Measurements from ENCODE around the gene KIR2DL3.
"Not testable (repeated sequence)": the region's sequence is repeated elsewhere in the genome, so short reads cannot be mapped to it uniquely, and the experiment has no call there.

The KIR2DL3 gene

DNA sequence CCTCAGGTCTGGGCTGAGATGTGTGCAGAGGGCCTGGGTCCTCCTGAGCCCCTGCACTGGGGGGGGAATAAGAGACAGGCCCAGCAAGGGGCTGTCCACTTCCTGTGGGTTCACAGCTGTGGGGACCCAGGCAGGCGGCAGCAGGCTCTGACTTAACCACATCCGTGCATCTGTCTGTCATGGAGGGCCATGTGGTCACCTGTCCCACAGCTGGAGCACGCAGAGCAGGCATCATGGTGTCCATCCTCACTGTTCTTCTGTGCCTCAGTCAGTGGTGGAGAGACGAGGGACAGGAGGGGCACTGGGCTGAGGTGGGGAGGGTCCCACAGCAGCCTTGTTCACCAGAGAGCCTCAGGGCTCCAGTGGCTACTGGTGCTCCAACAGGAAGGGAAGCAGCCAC is 30.4 kb upstream of the KIR2DL3 start:
- H3K9me3 ChIP-seq (ENCODE audit: insufficient read depth, low read length), result peaks cover 27% of the 10 kb centered on the region; the same call in 1 of the 2 replicates
- TF ChIP-seq SUZ12 (IDR thresholded peaks at IDR 0.05; ENCODE audit: extremely low read depth, insufficient read depth, insufficient read length) (no peak), YY1 (IDR thresholded peaks at IDR 0.05; ENCODE audit: insufficient read depth, insufficient read length) (no peak), ZNF274 (IDR thresholded peaks at IDR 0.05; ENCODE audit: low read depth, low read length) (no peak)
- no peaks in the 10 kb centered on the region for H3K4me1 ChIP-seq (ENCODE audit: insufficient read depth, insufficient read length)
- H3K36me3 ChIP-seq (ENCODE audit: insufficient read depth, insufficient read length, low read length), result no peaks in the 10 kb centered on the region
- H3K4me3 ChIP-seq (ENCODE audit: insufficient read length, low read depth), result no peak overlapping the region
- DNase-seq (ENCODE audit: low read depth, low spot score), result no peak
- H3K9ac ChIP-seq (ENCODE audit: insufficient read length, low read depth), result no peak overlapping the region
- H3K27me3 ChIP-seq (ENCODE audit: insufficient read depth, insufficient read length), result peaks cover 6% of the 10 kb centered on the region

DNA sequence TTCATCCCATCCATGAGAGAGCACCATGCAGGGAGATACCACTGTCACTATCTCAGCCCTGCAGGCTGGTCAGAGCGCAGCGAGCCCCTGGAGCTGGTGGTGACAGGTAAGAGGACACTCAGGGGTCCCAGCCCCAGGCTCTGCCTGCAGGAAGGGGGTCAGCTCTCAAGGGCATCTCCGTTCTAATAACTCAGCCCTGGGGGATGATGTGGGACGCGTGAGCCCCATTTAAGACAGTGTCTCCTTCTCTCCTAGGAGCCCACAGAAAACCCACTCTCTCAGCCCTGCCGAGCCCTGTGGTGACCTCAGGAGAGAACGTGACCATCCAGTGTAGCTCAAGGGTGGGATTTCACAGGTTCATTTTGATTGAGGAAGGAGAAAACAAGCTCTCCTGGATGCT is 29.5 kb upstream of the KIR2DL3 start:
- DNase-seq (ENCODE audit: low read depth, low spot score), result no peak
- Histone ChIP-seq H3K9me3 (ENCODE audit: insufficient read depth, low read length) (peaks cover 19% of the 10 kb centered on the region; the same call in 1 of the 2 replicates), H3K36me3 (ENCODE audit: insufficient read depth, insufficient read length, low read length) (no peaks in the 10 kb centered on the region), H3K4me1 (ENCODE audit: insufficient read depth, insufficient read length) (no peaks in the 10 kb centered on the region), H3K9ac (ENCODE audit: insufficient read length, low read depth) (no peak overlapping the region), H3K27me3 (ENCODE audit: insufficient read depth, insufficient read length) (peaks cover 4% of the 10 kb centered on the region), H3K4me3 (ENCODE audit: insufficient read length, low read depth) (no peak overlapping the region)
- no peak for TF ChIP-seq YY1 (IDR thresholded peaks at IDR 0.05; ENCODE audit: insufficient read depth, insufficient read length)

DNA sequence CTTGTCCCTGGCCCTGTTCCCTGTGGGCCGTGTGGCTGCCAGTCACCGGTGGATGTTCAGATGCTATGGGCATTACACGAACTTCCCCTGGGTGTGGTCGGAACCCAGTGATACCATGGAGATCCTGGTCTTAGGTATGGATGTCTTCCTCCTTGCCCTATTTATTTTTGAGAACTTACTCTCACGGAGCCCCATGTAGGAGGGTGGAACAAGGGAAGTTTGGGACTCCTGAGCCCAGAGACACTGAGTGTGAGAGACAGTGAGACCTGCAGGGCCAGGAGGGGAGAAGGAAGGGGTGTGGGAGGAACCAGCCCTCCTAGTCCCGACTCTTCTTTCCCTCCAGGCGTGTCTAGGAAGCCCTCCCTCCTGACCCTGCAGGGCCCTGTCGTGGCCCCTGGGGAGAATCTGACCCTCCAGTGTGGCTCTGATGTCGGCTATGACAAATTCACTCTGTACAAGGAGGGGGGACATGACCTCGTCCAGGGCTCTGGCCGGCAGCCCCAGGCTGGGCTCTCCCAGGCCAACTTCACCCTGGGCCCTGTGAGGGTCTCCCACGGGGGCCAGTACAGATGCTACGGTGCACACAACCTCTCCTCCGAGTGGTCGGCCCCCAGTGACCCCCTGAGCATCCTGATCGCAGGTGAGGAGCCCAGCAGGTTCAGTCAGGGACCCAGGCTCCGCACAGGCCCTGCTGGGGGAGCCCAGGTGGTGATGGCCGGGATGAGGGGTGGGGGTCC is 28.9 kb upstream of the KIR2DL3 start:
- no peak overlapping the region for H3K4me3 ChIP-seq (ENCODE audit: insufficient read length, low read depth)
- H3K36me3 ChIP-seq (ENCODE audit: insufficient read depth, insufficient read length, low read length), result no peaks in the 10 kb centered on the region
- peaks cover 4% of the 10 kb centered on the region for H3K27me3 ChIP-seq (ENCODE audit: insufficient read depth, insufficient read length)
- H3K9me3 ChIP-seq (ENCODE audit: insufficient read depth, low read length), result peaks cover 13% of the 10 kb centered on the region; the same call in 1 of the 2 replicates
- no peak for TF ChIP-seq ZNF274 (IDR thresholded peaks at IDR 0.05; ENCODE audit: low read depth, low read length)
- TF ChIP-seq YY1 (IDR thresholded peaks at IDR 0.05; ENCODE audit: insufficient read depth, insufficient read length), result no peak
- TF ChIP-seq SUZ12 (IDR thresholded peaks at IDR 0.05; ENCODE audit: extremely low read depth, insufficient read depth, insufficient read length), result no peak
- no peaks in the 10 kb centered on the region for H3K4me1 ChIP-seq (ENCODE audit: insufficient read depth, insufficient read length)
- no peak overlapping the region for H3K9ac ChIP-seq (ENCODE audit: insufficient read length, low read depth)
- DNase-seq (ENCODE audit: low read depth, low spot score), result no peak

DNA sequence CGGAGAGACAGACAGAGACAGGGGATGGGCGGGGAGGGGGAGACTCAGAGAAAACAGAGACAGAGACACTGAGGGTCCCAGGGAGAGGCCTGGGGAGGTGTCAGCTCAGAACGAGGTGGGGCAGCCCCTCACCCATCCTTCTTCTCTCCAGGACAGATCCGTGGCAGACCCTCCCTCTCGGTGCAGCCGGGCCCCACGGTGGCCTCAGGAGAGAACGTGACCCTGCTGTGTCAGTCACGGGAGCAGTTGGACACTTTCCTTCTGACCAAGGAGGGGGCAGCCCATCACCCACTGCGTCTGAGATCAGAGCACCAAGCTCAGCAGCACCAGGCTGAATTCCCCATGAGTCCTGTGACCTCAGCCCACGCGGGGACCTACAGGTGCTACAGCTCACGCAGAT is 28.4 kb upstream of the KIR2DL3 start:
- not testable (repeated sequence) for H3K27me3 ChIP-seq (ENCODE audit: insufficient read depth, insufficient read length); H3K4me3 ChIP-seq (ENCODE audit: insufficient read length, low read depth); H3K4me1 ChIP-seq (ENCODE audit: insufficient read depth, insufficient read length); H3K9ac ChIP-seq (ENCODE audit: insufficient read length, low read depth); H3K36me3 ChIP-seq (ENCODE audit: insufficient read depth, insufficient read length, low read length); DNase-seq (ENCODE audit: low read depth, low spot score); H3K9me3 ChIP-seq (ENCODE audit: insufficient read depth, low read length)

DNA sequence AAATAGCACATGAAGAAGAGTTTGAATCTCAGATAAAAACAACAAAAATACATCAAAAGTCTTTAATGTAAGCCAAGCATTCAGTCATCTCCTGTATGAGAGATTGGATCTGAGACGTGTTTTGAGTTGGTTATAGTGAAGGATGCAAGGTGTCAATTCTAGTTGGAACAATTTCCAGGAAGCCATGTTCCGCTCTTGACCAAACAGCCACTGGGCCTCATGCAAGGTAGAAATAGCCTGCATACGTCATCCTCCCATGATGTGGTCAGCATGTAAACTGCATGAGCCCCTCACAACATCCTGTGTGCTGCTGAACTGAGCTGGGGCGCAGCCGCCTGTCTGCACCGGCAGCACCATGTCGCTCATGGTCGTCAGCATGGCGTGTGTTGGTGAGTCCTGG is 14.2 kb upstream of the KIR2DL3 start, which contains the start of gene KIR3DL3:
Gene KIR3DL3 (plus strand): TSS at position 301 of the 400 bp plus-strand sequence. CDS start 55 bp downstream, at position 356.
- no peak for DNase-seq (ENCODE audit: low read depth, low spot score)
- Histone ChIP-seq H3K27me3 (ENCODE audit: insufficient read depth, insufficient read length) (peaks cover 27% of the 10 kb centered on the region), H3K9me3 (ENCODE audit: insufficient read depth, low read length) (peaks cover 6% of the 10 kb centered on the region; the same call in 1 of the 2 replicates), H3K4me1 (ENCODE audit: insufficient read depth, insufficient read length) (no peaks in the 10 kb centered on the region), H3K9ac (ENCODE audit: insufficient read length, low read depth) (no peak within 1 kb of the TSS), H3K36me3 (ENCODE audit: insufficient read depth, insufficient read length, low read length) (no peaks in the 10 kb centered on the region), H3K4me3 (ENCODE audit: insufficient read length, low read depth) (no peak within 1 kb of the TSS)
- TF ChIP-seq SUZ12 (IDR thresholded peaks at IDR 0.05; ENCODE audit: extremely low read depth, insufficient read depth, insufficient read length), result no peak

DNA sequence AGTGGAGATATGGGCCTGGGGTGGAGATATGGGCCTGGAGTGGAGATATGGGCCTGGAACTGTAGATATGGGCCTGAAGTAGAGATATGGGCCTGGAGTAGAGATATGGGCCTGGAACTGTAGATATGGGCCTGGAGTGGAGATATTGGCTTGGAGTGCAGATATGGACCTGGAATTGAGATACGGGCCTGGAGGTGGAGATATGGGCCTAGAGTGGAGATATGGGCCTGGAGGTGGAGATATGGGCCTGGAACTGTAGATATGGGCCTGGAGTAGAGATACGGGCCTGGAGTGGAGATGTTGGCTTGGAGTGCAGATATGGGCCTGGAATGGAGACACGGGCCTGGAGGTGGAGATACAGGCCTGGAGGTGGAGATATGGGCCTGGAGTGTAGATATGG is 13.7 kb upstream of the KIR2DL3 start:
- no peak overlapping the region for H3K9ac ChIP-seq (ENCODE audit: insufficient read length, low read depth)
- no peaks in the 10 kb centered on the region for H3K4me1 ChIP-seq (ENCODE audit: insufficient read depth, insufficient read length)
- no peak overlapping the region for H3K4me3 ChIP-seq (ENCODE audit: insufficient read length, low read depth)
- H3K9me3 ChIP-seq (ENCODE audit: insufficient read depth, low read length), result peaks cover 6% of the 10 kb centered on the region; the same call in 1 of the 2 replicates
- no peak for DNase-seq (ENCODE audit: low read depth, low spot score)
- H3K36me3 ChIP-seq (ENCODE audit: insufficient read depth, insufficient read length, low read length), result no peaks in the 10 kb centered on the region
- peaks cover 32% of the 10 kb centered on the region for H3K27me3 ChIP-seq (ENCODE audit: insufficient read depth, insufficient read length)
- no peak for TF ChIP-seq YY1 (IDR thresholded peaks at IDR 0.05; ENCODE audit: insufficient read depth, insufficient read length)

DNA sequence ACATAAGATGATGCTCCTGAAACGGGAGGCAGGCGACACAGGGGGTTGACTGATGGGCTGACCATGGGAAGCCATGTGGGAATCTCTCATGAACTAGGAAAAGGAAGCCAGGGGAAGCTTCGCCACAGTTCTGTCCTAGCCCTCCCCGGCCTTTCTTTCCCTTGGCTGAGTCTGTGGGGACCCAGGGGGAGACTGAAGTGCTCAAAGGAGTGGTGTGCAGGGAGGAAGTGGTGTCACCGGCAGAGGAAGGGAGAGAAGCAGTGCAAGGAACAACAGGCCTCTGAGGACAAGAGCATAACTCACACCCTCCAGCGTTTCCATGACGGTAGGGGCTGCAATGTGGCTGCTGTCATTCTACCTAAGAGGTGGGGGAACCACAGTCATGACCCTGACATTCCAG is 13.0 kb upstream of the KIR2DL3 start:
- Histone ChIP-seq H3K27me3 (ENCODE audit: insufficient read depth, insufficient read length) (peaks cover 35% of the 10 kb centered on the region), H3K4me3 (ENCODE audit: insufficient read length, low read depth) (no peak overlapping the region), H3K9ac (ENCODE audit: insufficient read length, low read depth) (no peak overlapping the region), H3K4me1 (ENCODE audit: insufficient read depth, insufficient read length) (no peaks in the 10 kb centered on the region), H3K9me3 (ENCODE audit: insufficient read depth, low read length) (peaks cover 6% of the 10 kb centered on the region; the same call in 1 of the 2 replicates), H3K36me3 (ENCODE audit: insufficient read depth, insufficient read length, low read length) (no peaks in the 10 kb centered on the region)
- no peak for DNase-seq (ENCODE audit: low read depth, low spot score)
- TF ChIP-seq ZNF274 (IDR thresholded peaks at IDR 0.05; ENCODE audit: low read depth, low read length) (no peak), YY1 (IDR thresholded peaks at IDR 0.05; ENCODE audit: insufficient read depth, insufficient read length) (no peak), SUZ12 (IDR thresholded peaks at IDR 0.05; ENCODE audit: extremely low read depth, insufficient read depth, insufficient read length) (no peak)

DNA sequence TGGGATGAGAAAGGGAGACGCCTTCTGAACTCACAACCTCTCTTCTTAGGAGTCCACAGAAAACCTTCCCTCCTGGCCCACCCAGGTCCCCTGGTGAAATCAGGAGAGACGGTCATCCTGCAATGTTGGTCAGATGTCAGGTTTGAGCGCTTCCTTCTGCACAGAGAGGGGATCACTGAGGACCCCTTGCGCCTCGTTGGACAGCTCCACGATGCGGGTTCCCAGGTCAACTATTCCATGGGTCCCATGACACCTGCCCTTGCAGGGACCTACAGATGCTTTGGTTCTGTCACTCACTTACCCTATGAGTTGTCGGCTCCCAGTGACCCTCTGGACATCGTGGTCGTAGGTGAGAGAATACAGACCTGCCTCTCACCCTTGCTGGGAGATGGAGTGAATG is 10.8 kb upstream of the KIR2DL3 start:
- H3K9me3 ChIP-seq (ENCODE audit: insufficient read depth, low read length), result no peaks in the 10 kb centered on the region
- H3K9ac ChIP-seq (ENCODE audit: insufficient read length, low read depth), result no peak overlapping the region
- H3K4me3 ChIP-seq (ENCODE audit: insufficient read length, low read depth), result no peak overlapping the region
- H3K36me3 ChIP-seq (ENCODE audit: insufficient read depth, insufficient read length, low read length), result no peaks in the 10 kb centered on the region
- TF ChIP-seq SUZ12 (IDR thresholded peaks at IDR 0.05; ENCODE audit: extremely low read depth, insufficient read depth, insufficient read length) (no peak), ZNF274 (IDR thresholded peaks at IDR 0.05; ENCODE audit: low read depth, low read length) (no peak), YY1 (IDR thresholded peaks at IDR 0.05; ENCODE audit: insufficient read depth, insufficient read length) (no peak)
- no peaks in the 10 kb centered on the region for H3K4me1 ChIP-seq (ENCODE audit: insufficient read depth, insufficient read length)
- H3K27me3 ChIP-seq (ENCODE audit: insufficient read depth, insufficient read length), result peaks cover 38% of the 10 kb centered on the region
- DNase-seq (ENCODE audit: low read depth, low spot score), result no peak
